ENCODE results near the gene ADAM10. TPM values are rescaled to one million over a fixed set of nuclear protein-coding genes. Genes with fewer than 3 reads are reported as not detected.

The ADAM10 gene
- total RNA-seq, 1 experiment from 2014 or later: 159 TPM

DNA sequence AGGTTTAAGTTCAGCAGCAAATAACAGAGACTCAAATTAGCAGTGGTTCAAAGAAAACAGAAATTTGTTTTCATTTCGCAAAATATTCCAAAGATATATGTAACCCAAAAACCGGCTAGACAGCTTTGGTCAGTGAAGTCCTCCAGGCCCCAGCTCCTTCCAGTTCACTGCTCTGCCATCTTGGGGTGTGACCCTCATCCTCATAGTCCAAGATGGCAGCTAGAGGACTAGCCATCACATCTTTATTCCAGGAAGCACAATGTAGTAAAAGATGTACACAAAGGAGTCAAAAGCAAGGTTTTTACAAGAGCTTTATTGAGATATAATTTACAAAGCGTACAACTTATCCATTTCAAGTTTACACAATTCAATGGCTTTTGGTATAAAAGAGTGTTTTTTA lies 210.6 kb downstream of the ADAM10 start:
- WGBS (ENCODE audit: extremely low coverage, insufficient read length, low lambda C conversion rate): no CpG with 5 or more reads among the region's 3 CpGs

More for the DNA sequence above, 210.6 kb downstream of the ADAM10 start:
- H3K14ac ChIP-seq (ENCODE audit: insufficient read depth, low read length): no peak overlapping the region
- H3K27ac Mint-ChIP-seq: no peak overlapping the region
- no peak overlapping the region for H3K4me3 Mint-ChIP-seq
- H2BK15ac ChIP-seq (ENCODE audit: low read depth, low read length): no peak overlapping the region
- H4K5ac ChIP-seq (ENCODE audit: insufficient read length, low read depth, low read length): no peak overlapping the region
- TF ChIP-seq, protein P1, sequence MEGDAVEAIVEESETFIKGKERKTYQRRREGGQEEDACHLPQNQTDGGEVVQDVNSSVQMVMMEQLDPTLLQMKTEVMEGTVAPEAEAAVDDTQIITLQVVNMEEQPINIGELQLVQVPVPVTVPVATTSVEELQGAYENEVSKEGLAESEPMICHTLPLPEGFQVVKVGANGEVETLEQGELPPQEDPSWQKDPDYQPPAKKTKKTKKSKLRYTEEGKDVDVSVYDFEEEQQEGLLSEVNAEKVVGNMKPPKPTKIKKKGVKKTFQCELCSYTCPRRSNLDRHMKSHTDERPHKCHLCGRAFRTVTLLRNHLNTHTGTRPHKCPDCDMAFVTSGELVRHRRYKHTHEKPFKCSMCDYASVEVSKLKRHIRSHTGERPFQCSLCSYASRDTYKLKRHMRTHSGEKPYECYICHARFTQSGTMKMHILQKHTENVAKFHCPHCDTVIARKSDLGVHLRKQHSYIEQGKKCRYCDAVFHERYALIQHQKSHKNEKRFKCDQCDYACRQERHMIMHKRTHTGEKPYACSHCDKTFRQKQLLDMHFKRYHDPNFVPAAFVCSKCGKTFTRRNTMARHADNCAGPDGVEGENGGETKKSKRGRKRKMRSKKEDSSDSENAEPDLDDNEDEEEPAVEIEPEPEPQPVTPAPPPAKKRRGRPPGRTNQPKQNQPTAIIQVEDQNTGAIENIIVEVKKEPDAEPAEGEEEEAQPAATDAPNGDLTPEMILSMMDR (conservative IDR thresholded peaks at IDR 0.05): no peak
- no peak overlapping the region for H3K9ac ChIP-seq (ENCODE audit: extremely low read depth, insufficient read length, low read length)
- no peak overlapping the region for H2BK5ac ChIP-seq (ENCODE audit: insufficient read length, low read length)
- no peaks in the 10 kb centered on the region for H3K79me2 ChIP-seq (ENCODE audit: insufficient read depth, low read length)
- no peaks in the 10 kb centered on the region for H3K79me1 ChIP-seq (ENCODE audit: insufficient read depth, low read depth, low read length, poor library complexity, severe bottlenecking)
- no peak overlapping the region for H2AFZ ChIP-seq (ENCODE audit: low read length)
- no peaks in the 10 kb centered on the region for H3K9me3 ChIP-seq (ENCODE audit: control insufficient read depth, low read depth, low read length)
- H3K4me1 Mint-ChIP-seq: peaks cover 3 to 19% of the 10 kb centered on the region in 2 experiments
- H4K20me1 ChIP-seq (ENCODE audit: control insufficient read depth, insufficient read depth, insufficient read length): no peaks in the 10 kb centered on the region
- no peak overlapping the region for H2BK20ac ChIP-seq (ENCODE audit: low read depth, low read length, poor library complexity, severe bottlenecking)
- H3K23me2 ChIP-seq (ENCODE audit: insufficient read length, low read depth, low read length, poor library complexity, severe bottlenecking): no peaks in the 10 kb centered on the region
- no peak overlapping the region for H3K27ac ChIP-seq (ENCODE audit: insufficient read length, low read depth, low read length)
- DNase-seq: no peak
- no peak overlapping the region for H3K18ac ChIP-seq (ENCODE audit: insufficient read length, low read depth, low read length)
- no peaks in the 10 kb centered on the region for H3K4me1 ChIP-seq (ENCODE audit: insufficient read depth, low read length)
- no peak overlapping the region for H3K56ac ChIP-seq (ENCODE audit: insufficient read length, low read depth, low read length)
- H3K9me3 Mint-ChIP-seq: no peaks in the 10 kb centered on the region
- H2AK5ac ChIP-seq (ENCODE audit: insufficient read length, low read length): no peak overlapping the region
- no peak overlapping the region for H3K23ac ChIP-seq (ENCODE audit: insufficient read length, low read depth, low read length)
- H3K27me3 ChIP-seq (ENCODE audit: insufficient read depth, low read length): no peaks in the 10 kb centered on the region
- no peak overlapping the region for H2BK120ac ChIP-seq (ENCODE audit: low read depth, low read length, poor library complexity, severe bottlenecking)
- no peak overlapping the region for H3T11ph ChIP-seq (ENCODE audit: low read length)
- H3K36me3 Mint-ChIP-seq (ENCODE audit: insufficient read depth in 1 of 3, low read depth in 3 of 3): no peaks in the 10 kb centered on the region
- no peak overlapping the region for H3K4me2 ChIP-seq (ENCODE audit: insufficient read depth, insufficient read length, low read length)
- no peak overlapping the region for H4K8ac ChIP-seq (replicated peaks; ENCODE audit: insufficient read length, low read depth, low read length)
- no peaks in the 10 kb centered on the region; the same call in 1 of the 2 replicates for H3K27me3 Mint-ChIP-seq (ENCODE audit: low read depth)
- no peak overlapping the region for H2BK12ac ChIP-seq (ENCODE audit: insufficient read length, low read depth, low read length)
- H4K91ac ChIP-seq (ENCODE audit: insufficient read length, low read depth, low read length): no peak overlapping the region
- H3K4ac ChIP-seq (ENCODE audit: low read depth, low read length): no peak overlapping the region

Other genes with a start within 250 kb of the ADAM10 start
- 29.5 and 32.3 TPM in 2 replicates for gene MINDY2, start 21.6 kb upstream of the ADAM10 start, total RNA-seq (2021)
- 129 and 132 TPM in 2 replicates for gene SLTM, start 184.0 kb upstream of the ADAM10 start, total RNA-seq (2021)
- gene RNF111, start 238.0 kb upstream of the ADAM10 start, total RNA-seq (2021): 28.0 and 28.4 TPM in 2 replicates

Data from H9 (cell line).